Activated CD8-positive, alpha-beta memory T cell treated with anti-CD3 and anti-CD28 coated beads, Interleukin-2, amount 50 U/mL, for 1 hour (primary cell): ENCODE results near the gene SEMG1.

Source experiments
- DNase-seq: peaks from one replicate; pipeline ENCODE4 v3.0.0-alpha.2; 2020; ENCODE audit errors: extremely low read depth

Gene SEMG1, protein sequence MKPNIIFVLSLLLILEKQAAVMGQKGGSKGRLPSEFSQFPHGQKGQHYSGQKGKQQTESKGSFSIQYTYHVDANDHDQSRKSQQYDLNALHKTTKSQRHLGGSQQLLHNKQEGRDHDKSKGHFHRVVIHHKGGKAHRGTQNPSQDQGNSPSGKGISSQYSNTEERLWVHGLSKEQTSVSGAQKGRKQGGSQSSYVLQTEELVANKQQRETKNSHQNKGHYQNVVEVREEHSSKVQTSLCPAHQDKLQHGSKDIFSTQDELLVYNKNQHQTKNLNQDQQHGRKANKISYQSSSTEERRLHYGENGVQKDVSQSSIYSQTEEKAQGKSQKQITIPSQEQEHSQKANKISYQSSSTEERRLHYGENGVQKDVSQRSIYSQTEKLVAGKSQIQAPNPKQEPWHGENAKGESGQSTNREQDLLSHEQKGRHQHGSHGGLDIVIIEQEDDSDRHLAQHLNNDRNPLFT

DNA sequence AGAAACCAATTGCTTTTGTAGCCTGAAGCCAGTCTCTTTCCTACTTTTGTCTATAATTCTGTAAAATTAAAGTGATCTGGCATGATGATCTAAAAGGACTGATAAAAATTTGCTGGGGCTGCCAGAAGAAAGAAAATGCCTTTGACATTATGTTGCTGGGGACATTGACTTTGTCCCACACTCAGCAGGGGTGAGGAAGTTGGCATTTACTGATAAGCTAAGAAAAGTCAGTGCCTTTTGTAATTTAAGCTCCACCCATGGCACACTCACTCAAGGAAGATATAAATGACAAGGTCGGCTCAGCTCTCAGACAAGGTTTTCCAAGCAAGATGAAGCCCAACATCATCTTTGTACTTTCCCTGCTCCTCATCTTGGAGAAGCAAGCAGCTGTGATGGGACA lies at the start of gene SEMG1:
Gene SEMG1 (plus strand): TSS at position 309 of the 400 bp plus-strand sequence. CDS start 21 bp downstream, at position 330.
- no peak for DNase-seq

DNA sequence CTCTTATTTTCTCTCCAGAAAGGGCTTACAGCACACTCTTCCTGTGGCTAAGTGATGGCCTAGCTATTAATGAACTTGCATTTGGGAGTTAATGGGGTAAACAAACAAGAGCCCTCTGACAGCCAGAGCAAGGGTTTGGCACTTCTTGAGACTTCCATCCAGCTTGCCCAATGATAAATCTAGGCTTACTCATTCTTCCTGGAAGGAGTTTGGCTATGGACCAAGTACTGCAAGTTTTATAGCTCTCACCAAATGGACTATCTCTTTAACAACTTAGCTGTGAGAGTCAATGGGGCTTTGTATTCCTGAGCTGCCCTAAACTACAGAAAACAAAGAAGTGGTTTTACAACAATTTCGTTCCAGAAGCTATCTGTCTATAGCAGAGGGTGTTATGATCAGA lies 48.9 kb upstream of the SEMG1 start:
- DNase-seq: no peak

DNA sequence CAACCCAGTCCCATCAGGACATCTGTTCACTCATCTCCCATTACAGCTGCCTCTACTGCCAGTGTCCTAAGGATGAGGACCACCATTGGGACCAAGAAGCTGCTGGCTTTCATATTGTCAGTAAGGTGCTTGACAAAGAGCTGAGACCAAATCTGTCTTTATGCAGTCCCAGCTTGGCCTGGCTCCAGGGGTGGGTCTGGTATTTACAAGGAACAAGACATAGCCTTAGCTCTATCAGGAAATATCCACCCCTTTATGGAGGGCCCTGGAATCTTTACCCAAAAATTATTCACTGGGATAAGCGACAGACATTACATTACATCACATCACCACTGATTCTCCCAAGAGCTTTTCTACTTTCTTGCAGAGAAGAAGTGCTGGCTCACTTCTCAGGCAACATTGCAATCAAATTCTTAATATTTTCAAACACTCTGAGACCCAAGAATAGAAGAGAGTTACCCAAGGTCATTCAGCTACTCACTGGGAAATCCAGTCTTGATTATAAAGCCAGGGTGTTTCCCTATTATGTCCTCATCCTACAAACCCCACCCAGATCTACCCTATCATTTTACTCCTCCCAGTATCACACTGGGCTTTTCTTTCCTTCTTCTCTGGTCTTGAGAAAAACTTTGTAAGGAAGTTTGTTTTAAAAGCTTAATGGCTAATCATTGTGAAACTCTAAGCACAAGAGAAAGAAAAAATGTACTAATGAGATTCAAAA lies 43.6 kb upstream of the SEMG1 start:
- DNase-seq: no peak

DNA sequence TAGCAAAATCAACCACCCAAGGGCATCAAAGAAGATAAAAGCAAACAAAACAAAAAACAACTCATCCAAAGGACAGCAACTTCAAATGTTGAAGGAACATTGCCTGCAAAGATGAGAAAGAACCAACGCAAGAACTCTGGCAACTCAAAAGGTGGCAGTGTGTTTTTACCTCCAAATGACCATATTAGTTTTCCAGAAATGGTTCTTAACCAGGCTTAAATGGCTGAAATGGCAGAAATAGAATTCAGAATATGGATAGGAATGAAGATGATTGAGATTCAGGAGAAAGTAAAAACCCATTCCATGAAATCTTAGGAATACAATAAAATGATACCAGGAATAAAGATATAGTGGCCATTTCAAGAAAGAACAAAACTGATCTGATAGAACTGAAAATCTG lies 41.9 kb upstream of the SEMG1 start:
- DNase-seq: no peak

DNA sequence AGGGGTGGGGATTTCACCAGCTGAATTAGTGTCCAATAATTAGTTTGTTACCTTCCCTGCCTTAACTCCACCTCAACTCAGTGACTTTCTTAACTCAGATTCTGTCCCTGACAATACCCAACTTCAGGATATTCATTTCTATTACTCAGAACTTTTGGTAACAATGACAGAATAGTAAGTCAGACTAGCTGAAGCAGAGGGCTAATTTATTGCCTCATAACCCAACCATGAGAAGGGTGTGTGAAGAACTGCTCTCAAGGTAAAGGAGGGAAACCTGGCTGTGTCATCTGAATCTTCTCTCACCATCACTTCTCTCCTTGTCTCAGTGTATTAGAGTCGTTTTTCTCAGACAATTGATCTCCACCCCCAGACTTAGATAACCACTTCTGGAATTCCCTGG lies 33.3 kb upstream of the SEMG1 start:
- no peak for DNase-seq

DNA sequence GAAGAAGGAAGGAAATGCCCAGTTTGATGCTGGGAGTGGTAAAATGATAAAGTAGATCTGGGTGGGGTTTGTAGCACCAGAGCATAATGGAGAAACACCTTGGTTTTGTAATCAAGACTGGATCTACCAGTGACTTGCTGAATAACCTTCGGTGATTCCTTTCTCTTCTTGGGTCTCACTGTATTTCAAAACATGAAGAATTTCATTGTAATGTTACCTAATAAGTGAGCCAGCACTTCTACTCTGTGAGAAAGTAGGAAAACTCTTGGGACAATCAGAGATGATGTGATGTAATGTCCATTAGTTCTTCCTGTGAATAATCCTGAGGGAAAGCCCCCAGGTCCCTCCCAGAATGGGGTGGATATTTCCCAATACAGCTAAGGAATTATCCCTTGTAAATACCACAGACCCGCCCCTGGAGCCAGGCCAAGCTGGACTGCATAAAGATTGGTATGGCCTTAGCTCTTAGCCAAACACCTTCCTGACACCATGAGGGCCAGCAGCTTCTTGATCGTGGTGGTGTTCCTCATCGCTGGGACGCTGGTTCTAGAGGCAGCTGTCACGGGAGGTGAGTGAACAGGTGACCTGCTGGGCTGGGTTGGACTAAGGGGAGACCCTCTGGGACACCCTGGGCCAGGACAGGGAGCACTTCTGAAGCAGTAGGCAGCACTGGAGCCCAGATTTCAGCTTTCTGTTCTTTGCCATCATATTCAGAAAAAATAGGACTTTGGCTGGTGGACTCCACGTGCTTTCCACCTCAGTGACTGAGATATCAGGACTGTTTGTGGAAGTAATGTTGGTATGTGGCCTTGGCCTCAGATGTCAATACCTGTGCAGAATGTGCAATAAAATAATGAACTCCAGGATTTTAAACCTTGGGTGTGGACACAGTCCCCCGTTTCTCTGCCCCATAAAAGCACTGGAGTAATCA lies 32.1 kb upstream of the SEMG1 start, which contains the start of gene PI3:
Gene PI3 (plus strand): TSS at position 469 of the 931 bp plus-strand sequence. CDS start 21 bp downstream, at position 490.
- no peak for DNase-seq

DNA sequence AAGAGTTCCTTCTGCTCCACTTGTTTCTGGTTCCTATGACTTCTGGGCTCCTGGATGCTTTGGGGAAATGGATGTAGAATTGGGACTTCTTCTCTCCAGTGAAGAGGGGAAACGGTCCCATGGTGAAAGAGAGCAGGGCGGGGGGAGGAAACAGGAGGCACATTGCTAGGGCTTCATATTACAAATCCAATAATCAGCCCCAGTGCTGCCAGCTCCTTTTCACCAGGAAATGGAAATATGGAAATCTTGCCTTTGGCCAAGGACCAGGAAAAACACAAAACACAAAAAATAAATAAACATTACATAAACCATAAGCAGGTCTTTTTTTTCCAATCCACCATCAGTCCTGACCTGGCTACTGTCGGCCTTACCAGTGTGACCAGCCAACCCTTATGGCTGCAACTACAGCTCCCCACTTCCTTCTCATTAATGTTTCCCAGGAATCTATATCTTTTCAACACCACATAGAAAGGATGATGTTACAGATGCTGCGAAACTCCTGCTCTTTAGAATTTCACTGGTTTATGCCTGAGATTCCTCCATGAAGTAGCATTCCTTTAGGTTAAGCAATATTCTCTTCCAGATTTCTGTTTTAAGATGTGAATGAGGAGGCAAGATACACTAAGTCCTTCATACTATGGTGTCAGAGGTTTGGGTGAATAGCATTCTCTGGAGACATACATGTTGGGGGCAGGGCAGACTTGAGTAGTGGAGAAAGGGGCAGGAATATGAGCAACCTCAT lies 30.1 kb upstream of the SEMG1 start:
- DNase-seq: no peak

DNA sequence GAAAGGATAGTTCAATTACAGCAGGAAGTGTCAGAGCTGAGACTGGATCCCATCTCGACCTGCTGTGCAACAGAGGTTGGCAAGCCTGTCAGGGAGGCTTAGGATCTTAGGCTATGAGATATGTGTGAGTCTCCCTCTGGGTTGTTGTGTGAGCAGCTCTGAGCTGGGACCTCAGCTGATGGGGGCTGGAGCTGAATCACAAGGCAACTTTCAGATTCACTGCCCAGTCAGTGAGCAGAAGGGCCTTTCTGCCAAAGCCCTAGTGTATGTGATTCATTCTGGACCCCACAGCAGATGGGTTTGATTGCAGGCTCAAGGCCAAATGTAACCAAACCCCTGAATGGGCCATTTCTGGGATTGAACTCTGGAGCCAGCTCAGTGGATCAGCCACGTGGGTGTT lies 27.7 kb upstream of the SEMG1 start:
- DNase-seq: no peak

DNA sequence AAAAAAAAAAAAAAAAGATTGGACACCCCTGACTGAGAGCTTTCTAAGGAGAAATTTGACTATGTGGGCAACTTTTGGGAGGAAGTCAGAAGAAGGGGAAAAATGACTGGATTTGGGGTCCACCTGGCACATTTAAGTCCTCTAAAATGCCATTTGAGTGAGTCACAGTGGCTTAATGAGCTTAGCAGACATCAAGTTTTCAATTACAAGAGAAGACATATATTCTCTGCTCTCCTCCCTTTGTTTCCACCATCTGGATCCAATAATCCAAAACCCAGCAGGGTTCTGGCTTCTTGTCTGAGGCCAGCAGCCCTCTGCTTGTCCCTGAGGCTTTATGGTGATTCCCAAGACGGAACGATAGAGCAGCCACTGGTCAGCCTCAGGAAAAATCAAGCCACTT lies 25.2 kb upstream of the SEMG1 start:
- no peak for DNase-seq

DNA sequence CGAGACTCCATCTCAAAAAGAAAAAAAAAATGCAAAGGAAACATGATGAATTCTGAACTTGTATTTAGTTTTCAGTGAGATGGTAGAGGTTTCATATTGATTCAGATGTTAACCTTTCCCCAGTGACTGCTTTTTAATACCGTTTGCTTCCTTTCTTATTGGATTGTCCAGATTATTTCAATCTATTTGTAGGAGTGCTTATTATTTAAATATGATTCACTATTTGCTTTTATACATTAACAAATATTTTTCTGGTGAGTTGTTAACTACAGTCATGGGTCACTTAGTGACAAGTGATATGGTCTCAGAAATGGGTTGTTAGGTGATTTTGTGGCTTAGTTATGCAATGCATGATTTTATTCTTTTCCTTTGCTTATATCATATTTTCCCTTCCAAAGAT lies 23.7 kb upstream of the SEMG1 start:
- no peak for DNase-seq

DNA sequence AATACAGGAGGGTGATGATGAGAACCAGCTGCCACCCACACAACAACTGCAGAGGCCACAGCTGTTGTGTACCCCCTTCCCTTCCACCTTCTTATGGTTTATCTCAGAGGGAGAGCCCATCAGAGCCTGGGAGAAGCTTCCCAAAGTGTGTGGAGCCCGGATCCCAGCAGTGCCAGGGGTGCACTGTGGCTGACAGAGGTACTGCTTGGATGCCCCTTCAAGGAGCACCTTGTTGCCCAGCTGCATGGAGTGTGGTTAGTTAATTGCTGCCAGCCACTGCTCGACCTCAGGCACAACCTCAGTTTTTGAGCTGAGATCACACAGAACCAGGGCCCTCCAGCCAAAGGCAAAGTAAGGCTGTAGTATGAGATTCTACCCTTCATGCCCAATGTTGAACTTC lies 19.1 kb upstream of the SEMG1 start:
- no peak for DNase-seq

DNA sequence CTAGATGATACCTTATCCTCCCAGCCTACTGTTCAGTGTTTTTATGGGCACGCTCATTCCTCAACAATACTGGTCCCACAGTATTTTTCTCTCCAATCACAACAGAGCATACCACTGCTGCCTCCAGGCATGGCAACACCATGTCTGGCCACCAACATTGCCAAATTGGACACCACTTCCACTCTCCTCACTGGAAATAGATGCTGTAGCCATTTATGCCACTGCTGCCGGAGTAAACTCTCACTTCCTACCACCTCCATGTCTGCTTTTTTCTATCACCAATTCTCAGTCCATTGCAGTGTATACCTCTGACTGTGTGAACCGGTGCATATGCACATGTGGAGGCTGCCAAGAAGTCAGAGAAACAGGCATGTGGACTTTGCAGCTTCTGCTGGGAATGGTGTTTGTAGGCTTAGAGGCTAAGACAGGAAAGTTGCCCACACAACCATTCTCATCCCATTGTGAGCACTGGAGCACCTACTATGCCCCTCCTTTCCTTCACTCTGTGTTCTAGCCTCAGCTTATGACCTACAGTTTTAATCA lies 17.7 kb upstream of the SEMG1 start:
- DNase-seq: no peak

DNA sequence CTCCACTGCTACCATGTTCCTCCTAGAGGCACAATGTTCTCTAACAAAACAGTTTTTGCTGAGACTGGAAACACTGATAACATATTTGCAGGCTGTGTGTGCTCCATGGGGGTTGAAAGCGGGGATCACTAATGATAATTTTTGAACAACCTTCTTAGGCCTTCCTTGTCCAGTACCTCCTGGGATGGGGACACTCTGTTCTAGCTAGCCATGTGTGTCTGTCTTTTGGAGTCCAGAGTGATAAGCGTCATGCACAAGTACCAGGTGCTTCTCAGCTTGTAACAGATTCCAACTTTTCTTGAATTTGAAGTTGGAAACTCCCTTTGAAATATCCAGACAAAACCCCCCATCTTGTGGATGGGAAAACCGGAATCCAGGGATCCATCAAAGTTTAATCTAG lies 17.0 kb upstream of the SEMG1 start:
- no peak for DNase-seq

DNA sequence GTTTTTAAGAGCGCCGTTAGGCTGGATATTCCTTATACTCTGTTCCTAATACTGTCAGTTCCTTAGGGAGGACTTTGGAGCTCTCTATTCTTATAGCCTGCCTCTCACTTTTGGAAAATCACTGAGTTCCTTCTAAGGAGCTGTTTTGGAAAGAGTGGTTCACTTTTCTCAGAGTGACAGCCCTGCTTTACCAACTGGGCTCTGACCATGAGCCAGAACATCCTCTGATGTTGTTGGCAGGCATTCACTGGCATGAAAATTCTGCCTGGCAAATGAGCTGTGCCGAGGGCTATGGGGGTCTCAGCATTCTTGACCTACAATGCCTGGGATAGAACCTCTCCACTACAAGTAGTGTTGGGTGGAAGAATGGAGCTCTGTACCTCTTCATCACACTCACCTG lies 14.9 kb upstream of the SEMG1 start:
- DNase-seq: no peak

DNA sequence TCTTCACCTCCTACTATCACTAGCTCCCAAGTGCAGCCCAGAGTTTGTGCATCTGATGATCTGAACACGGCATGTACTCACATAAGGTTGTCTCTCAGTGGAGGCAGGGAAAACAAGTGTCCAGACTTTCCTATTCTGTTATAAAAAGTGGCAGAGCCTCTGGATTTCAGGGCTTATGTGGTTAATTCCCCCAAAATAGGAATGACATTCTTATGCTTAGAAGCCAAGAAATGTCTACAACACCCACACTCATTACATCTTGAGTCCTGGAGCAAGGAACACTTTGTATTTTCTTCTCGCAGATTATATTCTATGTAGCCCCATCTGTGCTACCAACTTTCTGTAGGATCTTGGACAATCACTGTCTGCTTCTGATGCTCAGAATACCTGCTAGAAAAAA lies 13.5 kb upstream of the SEMG1 start:
- no peak for DNase-seq

DNA sequence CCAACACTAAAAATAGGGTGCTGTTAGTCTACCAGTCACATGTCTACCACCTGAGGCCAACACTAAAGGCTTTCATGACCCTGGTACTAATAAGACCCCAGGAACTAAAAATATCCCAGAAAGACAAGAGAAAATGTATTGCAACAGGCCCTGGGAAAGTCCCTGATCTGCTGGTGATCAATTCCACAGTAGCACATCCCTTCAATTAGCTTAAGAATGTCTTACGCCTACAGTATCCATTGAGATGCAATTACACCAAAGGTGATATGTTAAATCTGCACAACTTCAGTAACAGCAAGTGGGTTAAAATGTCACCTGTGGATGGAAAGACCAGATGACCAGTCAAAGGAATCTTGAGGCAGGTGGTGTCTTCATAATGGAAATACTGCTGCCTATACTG lies 3.1 kb downstream of the SEMG1 start:
- no peak for DNase-seq

DNA sequence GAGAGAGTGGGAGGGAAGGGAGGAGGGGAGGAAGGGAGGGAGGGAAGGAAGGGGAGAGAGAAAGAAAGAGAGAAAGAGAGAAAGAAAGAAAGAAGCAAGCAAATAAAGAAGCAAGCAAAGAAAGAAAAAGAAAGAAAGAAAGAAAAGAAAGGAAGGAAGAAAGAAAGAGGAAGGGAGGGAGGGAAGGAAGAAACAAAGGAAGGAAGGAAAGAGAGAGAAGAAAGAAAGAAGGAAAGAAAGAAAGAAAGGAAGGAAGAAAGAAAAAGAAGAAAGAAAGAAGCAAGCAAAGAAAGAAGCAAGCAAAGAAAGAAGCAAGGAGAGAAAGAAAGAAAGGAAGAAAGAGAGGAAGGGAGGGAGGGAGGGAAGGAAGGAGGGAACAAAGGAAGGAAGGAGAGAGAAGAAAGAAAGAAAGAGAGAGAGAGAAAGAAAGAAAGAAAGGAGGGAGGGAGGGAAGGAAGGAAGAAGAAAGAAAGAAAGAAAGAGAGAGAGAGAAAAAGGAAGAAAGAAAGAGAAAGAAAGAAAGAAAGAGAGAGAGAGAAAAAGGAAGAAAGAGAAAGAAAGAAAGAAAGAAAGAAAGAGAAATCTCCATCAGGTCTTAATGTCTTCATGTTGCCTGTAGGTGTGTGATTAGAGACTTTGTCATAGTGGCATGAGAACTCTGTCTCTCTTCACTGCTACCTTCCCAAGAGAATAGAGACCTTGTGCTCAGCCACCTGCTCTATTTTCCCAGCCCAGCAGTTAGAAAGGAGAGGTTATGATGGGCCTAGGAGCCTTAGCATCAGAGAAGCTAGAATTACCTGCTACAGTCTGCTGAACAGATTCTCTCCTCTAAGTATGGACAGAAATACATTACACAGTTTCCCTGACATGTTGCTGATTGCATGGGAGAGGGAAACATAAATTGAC lies 5.0 kb downstream of the SEMG1 start:
- DNase-seq: no peak

DNA sequence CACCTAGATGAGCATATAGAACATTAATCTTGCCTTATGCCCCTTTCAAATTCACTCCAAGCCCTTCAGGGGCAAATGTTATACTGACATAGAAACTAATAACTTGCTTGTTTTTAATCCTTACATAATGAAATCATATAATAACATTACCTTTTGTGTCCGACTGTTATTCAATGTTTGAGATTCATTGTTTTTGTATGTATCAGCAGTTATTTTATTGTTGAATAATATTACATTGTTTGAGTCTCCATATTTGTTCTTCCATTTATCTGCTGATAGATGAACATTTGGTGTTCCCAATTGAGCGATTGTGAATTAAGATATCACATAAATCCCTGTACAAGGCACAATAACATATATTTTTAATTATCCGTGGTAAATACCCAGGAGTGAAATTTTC lies 6.0 kb downstream of the SEMG1 start:
- DNase-seq: no peak

DNA sequence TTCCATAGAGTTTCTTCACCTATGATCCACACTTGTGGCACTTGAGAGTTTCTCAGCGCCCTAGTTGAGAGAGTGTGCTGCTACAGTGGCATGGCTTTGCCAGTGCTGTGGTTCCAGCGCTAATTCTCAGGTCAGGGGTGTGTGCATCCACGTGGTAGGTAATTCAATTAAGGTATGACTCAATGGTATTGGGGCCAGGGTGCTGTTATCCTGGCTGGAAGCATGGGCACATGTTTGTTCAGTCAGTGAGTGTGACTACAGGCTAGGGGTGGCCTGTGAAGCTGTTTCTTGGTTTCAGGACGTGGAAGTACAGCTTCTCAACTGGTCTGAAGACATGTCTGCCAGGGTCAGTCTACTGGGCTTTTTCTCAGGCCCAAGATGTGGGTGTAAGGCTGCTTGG lies 11.3 kb downstream of the SEMG1 start:
- DNase-seq: no peak

DNA sequence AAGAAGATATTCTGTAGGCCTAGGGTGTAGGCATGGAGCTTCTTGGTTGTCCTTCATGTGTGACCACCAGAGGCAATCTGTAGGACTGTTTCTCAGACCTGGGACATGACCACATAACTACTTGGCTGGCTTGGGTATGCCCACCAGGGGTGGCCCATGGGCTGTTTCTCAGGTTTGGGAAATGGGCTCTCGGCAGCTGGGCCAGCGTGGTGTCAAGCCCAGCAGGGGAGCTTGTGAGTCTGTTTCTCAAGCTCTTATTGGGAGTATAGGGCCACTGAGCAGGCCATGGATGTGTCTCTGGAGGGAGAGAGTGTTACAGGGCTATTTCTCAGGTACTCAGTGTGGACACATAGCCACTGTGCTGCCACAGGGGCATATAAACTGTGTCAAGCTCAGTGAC lies 11.8 kb downstream of the SEMG1 start:
- DNase-seq: no peak
